Measurements from ENCODE around the gene SPATA46.
"Not testable (repeated sequence)": the region's sequence is repeated elsewhere in the genome, so short reads cannot be mapped to it uniquely, and the experiment has no call there.

Gene SPATA46

DNA sequence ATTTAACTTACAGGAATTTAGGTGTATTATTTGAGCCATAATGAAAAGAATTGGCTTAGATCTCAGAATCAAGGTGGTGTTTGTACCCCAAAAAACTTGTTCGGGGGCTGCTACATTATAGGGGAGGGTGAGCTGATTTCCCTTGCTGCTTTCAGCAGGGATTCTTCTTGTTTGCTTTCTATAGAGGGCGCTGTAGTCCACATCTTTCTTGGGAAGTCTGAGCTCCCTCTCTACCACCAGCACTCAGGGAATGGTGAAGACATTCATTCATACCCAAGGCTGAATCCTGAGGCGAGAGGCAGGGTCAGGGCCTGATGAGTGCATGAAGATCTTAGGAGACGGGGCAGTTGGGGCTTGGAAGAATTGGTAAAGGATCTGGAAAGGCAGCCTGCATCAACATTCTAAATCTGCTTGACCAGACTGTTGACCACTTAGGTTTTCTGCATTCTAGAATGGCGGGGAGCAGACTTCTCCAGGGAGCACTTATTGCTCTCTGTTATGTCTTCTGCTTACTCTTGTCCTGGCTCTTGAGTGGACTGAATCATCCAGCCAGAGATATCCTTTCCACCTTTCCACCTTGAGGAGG, 18.9 kb downstream of the SPATA46 start:
- peak; percentile 63 for DNase-seq (ENCODE audit: low read depth)

- no peak for DNase-seq (ENCODE audit: low read depth)
Measured at GRCh38 chr1:162353702-162354101, 23.0 kb downstream of the SPATA46 start.

DNA sequence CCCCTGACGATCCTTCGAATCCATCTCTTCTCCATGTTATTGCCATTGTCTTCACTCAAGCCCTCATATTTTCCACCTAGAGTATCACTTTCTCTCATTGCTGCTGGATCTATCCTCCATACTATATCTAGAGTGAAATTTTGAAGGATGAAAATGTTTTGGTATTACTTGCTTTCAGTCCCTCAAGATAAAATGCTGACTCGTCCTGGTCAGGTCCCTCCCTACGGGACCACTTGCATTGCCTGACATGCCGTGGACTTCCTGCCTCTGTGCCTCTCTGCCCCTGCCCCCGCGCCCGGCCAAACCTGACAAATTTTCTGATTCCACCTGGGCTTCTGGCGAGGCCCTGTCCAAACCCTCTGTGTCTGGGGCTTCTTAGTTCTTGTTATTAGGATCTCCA, 23.6 kb downstream of the SPATA46 start:
- no peak for DNase-seq (ENCODE audit: low read depth)

DNA sequence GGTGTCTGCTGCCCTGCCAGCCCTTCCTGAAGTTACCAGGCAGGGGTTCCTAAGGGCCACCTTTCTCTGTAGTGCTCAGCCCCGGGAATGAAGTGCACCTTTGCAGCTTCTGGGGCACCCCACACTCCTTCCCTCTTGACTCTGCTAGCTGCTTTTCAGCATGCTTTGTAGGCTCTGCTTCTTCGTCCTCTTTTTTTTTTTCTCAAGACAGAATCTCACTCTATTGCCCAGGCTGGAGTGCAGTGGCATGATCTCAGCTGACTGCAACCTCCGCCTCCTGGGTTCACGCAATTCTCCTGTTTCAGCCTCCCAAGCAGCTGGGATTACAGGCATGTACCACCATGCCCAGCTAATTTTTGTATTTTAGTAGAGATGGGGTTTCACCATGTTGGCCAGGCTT, 24.8 kb downstream of the SPATA46 start:
- not testable (repeated sequence) for DNase-seq (ENCODE audit: low read depth)

DNA sequence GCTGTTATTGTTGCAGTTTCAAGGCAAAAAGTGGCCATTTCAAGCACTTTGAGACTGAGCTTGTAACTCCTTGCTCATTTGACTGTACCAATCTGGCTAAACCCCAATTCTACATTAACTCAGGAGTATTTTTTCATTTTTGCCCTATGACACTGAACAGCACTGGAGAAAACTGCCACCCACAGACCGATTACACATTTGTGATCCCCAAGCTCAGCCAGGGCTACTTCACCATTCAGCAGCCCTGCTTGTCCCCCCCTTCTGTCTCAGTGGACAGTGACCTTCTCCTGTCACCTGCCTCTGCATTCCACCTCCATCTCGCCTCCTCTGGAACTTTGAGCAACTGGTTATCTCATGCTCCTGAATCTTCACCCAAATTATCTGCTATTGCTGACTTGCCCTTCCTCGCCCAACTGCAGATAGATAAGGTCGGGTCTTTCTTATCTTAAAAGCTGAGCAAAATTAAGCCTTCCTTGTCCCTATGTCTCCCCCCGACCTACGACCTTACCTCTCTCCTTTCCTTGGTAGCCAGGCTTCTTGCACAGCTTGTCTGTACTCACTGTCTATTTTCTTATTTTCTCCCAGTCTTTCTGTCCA, 25.3 kb downstream of the SPATA46 start:
- no peak for DNase-seq (ENCODE audit: low read depth)

GRCh38 chr1:162349635-162350330, 26.9 kb downstream of the SPATA46 start:
- peak; percentile 96 for DNase-seq (ENCODE audit: low read depth)

- no peak for DNase-seq (ENCODE audit: low read depth)
Measured at GRCh38 chr1:162347281-162347680, 29.4 kb downstream of the SPATA46 start.

GRCh38 chr1:162343470-162343869, 33.2 kb downstream of the SPATA46 start:
- DNase-seq (ENCODE audit: low read depth) = no peak

DNA sequence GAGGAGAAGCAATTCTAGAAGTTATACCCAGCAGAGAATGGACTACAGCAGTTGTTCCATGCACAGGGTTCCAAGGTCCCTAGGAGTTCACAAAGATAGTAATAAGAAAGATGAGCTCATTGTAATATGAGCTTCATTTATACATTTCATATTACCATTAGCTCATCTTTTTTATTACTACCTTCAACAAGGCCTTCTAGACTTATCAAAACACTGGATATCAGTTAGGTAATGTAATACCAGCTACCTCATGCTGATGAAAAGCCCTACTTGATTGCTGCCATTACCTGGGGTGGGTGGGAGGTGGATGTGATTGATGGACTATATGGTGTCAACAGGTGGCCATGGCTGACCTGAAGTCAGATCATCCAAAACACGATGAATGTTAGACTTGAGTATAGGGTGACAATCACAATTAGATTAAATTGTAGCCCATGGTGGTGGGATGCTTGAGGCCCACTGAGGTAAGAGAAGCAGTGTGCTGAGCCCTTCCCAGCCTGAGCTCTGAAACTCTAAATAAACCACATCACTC, 34.1 kb downstream of the SPATA46 start:
- DNase-seq (ENCODE audit: low read depth) = no peak

GRCh38 chr1:162336621-162337285, 39.9 kb downstream of the SPATA46 start:
- no peak for DNase-seq (ENCODE audit: low read depth)

- DNase-seq (ENCODE audit: low read depth) = no peak
Measured at GRCh38 chr1:162335126-162335525, 41.5 kb downstream of the SPATA46 start.

DNA sequence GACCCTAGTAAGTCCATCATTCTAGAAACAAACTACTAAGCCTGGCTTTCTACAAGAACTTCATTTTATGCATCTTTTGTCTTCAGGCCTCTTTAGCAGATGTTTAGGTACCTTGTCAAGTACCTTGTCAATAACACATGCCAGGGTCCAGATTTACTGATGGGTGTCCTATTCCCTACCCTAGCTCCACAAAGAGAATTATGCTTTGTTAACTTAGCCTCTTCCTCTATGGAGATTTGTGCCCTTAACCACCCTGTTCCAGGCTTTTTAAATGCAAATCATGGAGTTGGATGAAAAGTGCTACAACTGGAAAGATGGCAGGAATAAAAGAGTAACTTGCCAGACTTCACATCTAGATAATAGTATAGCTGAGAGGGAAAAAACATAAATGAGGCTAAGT, 42.7 kb downstream of the SPATA46 start:
- no peak for DNase-seq (ENCODE audit: low read depth)

DNA sequence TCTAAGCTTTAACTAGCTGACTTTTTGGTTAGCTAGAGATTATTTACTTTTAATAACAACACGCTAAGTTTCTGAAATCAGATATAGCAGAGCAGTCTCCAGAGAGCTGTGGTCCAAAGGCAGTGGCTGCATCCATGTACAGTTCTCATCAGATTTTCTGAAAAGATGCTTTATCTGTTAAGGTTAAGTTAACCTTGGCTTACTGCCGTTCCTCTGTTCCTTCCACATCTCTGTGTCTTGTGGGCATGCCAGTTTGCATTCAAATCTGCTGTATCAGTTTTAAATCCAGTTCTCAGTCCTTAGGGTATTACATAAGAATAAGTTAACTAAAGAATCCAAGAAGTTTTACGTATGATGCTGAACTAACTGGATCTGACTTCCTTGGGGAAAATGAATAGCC, 46.8 kb downstream of the SPATA46 start:
- no peak for DNase-seq (ENCODE audit: low read depth)

- DNase-seq (ENCODE audit: low read depth) = no peak
Measured at GRCh38 chr1:162328512-162328911, 48.1 kb downstream of the SPATA46 start.

GRCh38 chr1:162327788-162328165, 48.9 kb downstream of the SPATA46 start:
- DNase-seq (ENCODE audit: low read depth) = no peak

DNA sequence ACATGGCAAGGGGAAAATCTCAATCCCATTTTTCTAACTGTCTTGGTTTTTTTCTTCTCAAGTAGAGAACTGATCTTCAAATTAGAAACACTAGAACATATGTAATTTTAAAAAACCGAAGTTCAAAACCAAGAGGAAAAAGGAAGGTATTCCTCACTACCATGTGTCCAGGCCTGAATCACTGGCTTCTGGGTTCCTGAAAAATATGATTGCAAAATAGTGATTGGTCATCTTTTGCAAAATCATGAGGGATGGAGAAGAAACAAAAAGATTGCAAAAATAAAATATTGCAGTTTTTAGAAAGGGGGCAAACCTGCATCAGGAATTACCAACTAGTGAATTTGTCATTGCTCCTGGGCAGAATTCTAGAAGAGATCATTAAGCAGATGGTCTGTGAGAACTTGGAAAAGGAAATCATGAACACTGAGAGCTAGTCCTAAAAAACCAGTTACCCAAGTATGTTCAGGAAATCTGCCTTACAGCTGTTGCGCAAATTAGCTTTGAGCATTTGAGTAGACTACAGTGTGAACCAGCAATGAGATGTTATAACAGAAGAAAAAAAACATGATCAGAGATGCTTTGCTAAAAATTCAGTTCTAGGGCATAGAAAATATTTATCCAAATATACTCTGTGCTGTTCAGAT, 49.4 kb downstream of the SPATA46 start:
- peak; percentile 64 for DNase-seq (ENCODE audit: low read depth)

DNA sequence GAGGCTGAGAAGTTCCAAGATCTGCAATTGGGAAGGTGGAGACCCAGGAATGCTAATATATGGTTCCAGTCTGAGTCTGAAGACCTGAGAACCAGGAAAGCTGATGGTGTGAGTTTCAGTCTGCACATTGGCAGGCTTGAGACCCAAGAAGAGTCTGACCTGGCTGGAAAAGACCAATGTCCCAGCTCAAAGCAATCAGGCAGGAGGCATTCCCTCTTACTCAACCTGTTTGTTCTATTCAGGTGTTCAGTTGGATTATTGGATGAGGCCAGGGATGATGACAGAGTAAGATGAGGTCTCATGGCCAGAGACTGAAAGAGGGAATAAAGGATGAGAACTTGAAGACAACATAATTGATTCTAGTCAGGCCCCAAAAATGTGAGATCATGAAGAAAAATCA, 50.1 kb downstream of the SPATA46 start:
- no peak for DNase-seq (ENCODE audit: low read depth)

DNA sequence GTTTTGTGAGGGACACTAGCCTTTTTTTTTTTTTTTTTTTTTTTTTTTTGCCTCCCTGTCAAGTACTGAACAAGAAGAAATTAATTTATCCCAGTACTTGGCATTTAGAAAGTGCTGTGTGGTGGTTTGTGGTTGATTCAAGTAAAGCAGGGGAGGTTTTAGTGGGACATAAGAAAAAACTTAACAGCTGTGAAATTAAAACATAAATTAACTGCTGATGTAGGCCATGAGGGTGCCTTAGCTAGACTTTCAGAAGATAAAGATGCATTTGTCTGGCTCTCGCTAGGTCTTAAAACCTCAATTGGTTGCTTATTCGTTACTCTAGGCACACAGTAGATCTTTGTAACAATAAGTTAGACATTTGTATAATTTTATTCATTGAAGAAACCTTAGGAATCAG, 52.3 kb downstream of the SPATA46 start:
- DNase-seq (ENCODE audit: low read depth) = no peak
